Measurements from ENCODE around the gene TIFAB. TPM values are rescaled to one million over a fixed set of nuclear protein-coding genes. Genes with fewer than 3 reads are reported as not detected.

TIFAB gene
- polyA plus RNA-seq, 1 of the 3 experiments (the other 2 are of a cell fraction): not detected

DNA sequence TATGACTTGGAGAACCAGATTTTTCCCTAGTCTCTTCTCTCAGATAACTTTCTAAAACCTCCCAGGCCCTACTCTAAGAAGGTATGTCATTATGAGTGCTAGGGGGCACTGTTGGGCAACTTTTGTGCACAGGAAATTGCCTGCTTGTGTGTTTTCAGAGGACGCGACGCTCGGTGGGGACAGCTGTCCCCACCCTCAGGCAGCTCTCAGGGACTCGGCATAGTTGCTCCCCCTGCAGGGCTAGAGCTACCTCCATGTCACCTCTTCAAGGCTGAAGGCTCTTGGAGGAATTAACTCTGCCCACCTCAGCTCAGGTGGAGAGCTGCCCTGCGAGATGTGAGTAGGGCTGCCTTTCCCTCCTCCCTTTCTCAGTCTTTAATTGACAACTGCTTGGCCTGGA, 10.2 kb upstream of the TIFAB start (continued):
- TF ChIP-seq YY1 (IDR thresholded peaks at IDR 0.05; ENCODE audit: low read depth) (no peak), NRF1 (IDR thresholded peaks at IDR 0.05; ENCODE audit: low read depth, low read length) (no peak), TAF1 (IDR thresholded peaks at IDR 0.05; ENCODE audit: borderline replicate concordance, low read depth, low read length) (no peak), SMC3 (IDR thresholded peaks at IDR 0.05; ENCODE audit: low read depth, low read length) (no peak)

DNA sequence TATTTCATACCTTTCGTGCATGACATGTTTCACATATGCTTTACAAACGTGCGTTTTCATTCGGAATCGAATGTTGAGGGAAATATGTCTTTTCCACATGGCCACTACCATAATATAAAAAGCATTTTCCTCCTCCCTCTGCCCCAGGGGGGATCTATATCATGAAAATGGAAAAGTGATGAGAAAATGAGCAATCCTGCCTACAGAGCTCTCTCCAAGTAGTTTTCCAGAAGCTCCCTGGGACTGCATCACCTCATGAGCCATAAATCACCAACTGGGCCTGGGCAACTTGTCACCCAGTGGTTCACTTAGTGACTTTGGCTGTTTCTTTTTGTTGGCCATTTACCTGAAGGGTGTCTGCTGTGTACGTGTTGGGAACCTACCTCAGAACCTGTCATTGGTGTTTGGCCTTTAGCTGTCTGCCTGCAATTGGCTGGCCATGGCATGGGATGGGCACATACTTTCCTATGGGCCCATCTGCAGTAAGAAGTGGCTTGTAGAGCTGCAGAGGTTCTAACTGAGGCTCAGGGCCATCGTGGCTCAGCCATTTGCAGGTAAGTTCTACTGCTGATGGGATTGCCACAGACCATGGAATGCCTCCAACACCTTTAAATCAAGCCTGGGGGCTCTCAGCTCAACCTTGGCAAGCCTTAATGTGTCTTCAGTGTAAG, 9.5 kb upstream of the TIFAB start:
- H3K27me3 ChIP-seq (ENCODE audit: insufficient read depth): peaks cover 69% of the 10 kb centered on the region

DNA sequence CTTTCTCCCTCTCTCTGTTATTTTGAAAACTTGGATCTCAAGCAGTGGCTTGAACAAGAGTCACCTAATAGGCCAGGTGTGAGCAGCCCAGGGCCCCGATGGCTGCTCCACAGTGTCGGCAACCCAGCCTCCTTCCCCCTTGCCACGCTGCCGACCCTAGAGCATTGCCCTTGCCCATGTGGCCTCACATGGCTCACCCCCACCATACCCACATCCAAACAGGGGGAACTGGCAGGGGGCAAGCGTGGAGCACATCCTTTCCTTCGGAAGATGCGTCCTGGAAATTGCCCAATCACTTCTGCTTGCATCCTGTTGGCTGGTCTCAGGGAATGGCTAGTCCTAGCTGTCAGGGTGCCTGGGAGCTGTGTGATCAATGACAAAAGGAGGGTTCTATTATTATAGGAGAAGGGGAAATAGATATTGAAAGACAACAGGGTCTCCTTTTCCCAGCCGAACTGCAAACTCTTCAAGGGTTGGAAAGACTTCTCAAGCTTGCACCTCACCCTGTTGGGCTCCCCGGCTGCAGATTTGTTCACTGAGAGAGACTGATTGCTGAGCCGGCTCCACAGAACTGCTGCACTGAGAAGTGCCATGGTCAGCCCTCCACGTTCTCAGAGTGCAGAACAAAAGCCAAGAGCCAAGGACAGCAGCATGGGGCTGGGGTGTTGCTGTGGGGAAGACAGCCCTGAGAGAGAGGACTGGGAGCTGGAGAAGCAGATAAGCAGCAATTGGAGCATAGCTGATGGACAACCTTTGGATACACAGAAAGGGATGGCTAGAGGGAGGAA, 8.3 kb upstream of the TIFAB start:
- H3K27me3 ChIP-seq (ENCODE audit: insufficient read depth): peaks cover 65% of the 10 kb centered on the region
- no peak overlapping the region for H3K27ac ChIP-seq (ENCODE audit: low read depth in 2 of 2, low read length in 1 of 2)
- H4K20me1 ChIP-seq (ENCODE audit: insufficient read depth): no peaks in the 10 kb centered on the region
- ChIA-PET CTCF (interaction anchor here (0.8 to 18.5 kb wide), 11 partner anchors 8 to 370 kb away, joined by 3 to 791 read pairs (median 11); partner anchors contain the start of genes CXCL14, DCANP1 and TIFAB), POLR2A (no interaction called here)
- H3K36me3 ChIP-seq (replicated peaks in 1 of 2; ENCODE audit: control insufficient read depth in 1 of 2, insufficient read depth in 2 of 2, low read length in 1 of 2): no peaks in the 10 kb centered on the region
- no peak overlapping the region for H3K9ac ChIP-seq
- TF ChIP-seq RFX5 (IDR thresholded peaks at IDR 0.05; ENCODE audit: low read length): no peak
- TF ChIP-seq, protein P1, sequence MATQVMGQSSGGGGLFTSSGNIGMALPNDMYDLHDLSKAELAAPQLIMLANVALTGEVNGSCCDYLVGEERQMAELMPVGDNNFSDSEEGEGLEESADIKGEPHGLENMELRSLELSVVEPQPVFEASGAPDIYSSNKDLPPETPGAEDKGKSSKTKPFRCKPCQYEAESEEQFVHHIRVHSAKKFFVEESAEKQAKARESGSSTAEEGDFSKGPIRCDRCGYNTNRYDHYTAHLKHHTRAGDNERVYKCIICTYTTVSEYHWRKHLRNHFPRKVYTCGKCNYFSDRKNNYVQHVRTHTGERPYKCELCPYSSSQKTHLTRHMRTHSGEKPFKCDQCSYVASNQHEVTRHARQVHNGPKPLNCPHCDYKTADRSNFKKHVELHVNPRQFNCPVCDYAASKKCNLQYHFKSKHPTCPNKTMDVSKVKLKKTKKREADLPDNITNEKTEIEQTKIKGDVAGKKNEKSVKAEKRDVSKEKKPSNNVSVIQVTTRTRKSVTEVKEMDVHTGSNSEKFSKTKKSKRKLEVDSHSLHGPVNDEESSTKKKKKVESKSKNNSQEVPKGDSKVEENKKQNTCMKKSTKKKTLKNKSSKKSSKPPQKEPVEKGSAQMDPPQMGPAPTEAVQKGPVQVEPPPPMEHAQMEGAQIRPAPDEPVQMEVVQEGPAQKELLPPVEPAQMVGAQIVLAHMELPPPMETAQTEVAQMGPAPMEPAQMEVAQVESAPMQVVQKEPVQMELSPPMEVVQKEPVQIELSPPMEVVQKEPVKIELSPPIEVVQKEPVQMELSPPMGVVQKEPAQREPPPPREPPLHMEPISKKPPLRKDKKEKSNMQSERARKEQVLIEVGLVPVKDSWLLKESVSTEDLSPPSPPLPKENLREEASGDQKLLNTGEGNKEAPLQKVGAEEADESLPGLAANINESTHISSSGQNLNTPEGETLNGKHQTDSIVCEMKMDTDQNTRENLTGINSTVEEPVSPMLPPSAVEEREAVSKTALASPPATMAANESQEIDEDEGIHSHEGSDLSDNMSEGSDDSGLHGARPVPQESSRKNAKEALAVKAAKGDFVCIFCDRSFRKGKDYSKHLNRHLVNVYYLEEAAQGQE (IDR thresholded peaks at IDR 0.05; ENCODE audit: low read depth, low read length): no peak
- H3K4me1 ChIP-seq (ENCODE audit: control insufficient read depth in 1 of 2, insufficient read depth in 2 of 2, low read depth in 1 of 2, low read length in 1 of 2): no peaks in the 10 kb centered on the region; a peak in 1 of 4 replicates
- DNase-seq: no peak
- WGBS (ENCODE audit: low lambda C conversion rate): 25% methylated on average over 11 of the region's 11 CpGs
- H3K4me3 ChIP-seq (ENCODE audit: low read depth in 2 of 2, low read length in 1 of 2): no peak overlapping the region
- H2AFZ ChIP-seq (ENCODE audit: low read depth): no peak overlapping the region
- no peaks in the 10 kb centered on the region for H3K9me2 ChIP-seq
- H3K9me3 ChIP-seq: no peaks in the 10 kb centered on the region
- H3K79me2 ChIP-seq (ENCODE audit: insufficient read depth): no peaks in the 10 kb centered on the region
- H3K4me2 ChIP-seq: no peak overlapping the region
- no peaks in the 10 kb centered on the region for H3F3A ChIP-seq (replicated peaks; ENCODE audit: insufficient read depth)

More for the DNA sequence above, 9.5 kb upstream of the TIFAB start:
- H3K4me1 ChIP-seq (ENCODE audit: control insufficient read depth in 1 of 2, insufficient read depth in 2 of 2, low read depth in 1 of 2, low read length in 1 of 2): peaks cover 0 to 3% of the 10 kb centered on the region in 2 experiments; a peak in 1 of 4 replicates
- TF ChIP-seq MXI1 (IDR thresholded peaks at IDR 0.05; ENCODE audit: low read depth, low read length): no peak
- TF ChIP-seq JUND (IDR thresholded peaks at IDR 0.05): no peak
- no peak for TF ChIP-seq TCF12 (IDR thresholded peaks at IDR 0.05)
- TF ChIP-seq GATA2 (CRISPR knock-in tag; IDR thresholded peaks at IDR 0.05): no peak
- TF ChIP-seq CHD2 (IDR thresholded peaks at IDR 0.05; ENCODE audit: low read length, partially characterized antibody): no peak
- H3K4me2 ChIP-seq: no peak overlapping the region
- no peak for DNase-seq
- H3K27ac ChIP-seq (ENCODE audit: low read depth in 2 of 2, low read length in 1 of 2): no peak overlapping the region
- H2AFZ ChIP-seq (ENCODE audit: low read depth): no peak overlapping the region
- WGBS (ENCODE audit: low lambda C conversion rate): 38% methylated on average over 7 of the region's 7 CpGs
- H3K36me3 ChIP-seq (replicated peaks in 1 of 2; ENCODE audit: control insufficient read depth in 1 of 2, insufficient read depth in 2 of 2, low read length in 1 of 2): no peaks in the 10 kb centered on the region
- H3K79me2 ChIP-seq (ENCODE audit: insufficient read depth): no peaks in the 10 kb centered on the region
- H3K9me2 ChIP-seq: no peaks in the 10 kb centered on the region
- no peak overlapping the region for H3K4me3 ChIP-seq (ENCODE audit: low read depth in 2 of 2, low read length in 1 of 2)
- H3F3A ChIP-seq (replicated peaks; ENCODE audit: insufficient read depth): no peaks in the 10 kb centered on the region
- H3K9ac ChIP-seq: no peak overlapping the region
- H4K20me1 ChIP-seq (ENCODE audit: insufficient read depth): no peaks in the 10 kb centered on the region
- POLR2A ChIA-PET: interaction anchor here (0.6 kb wide), 1 partner anchor 130 kb away, joined by 3 read pairs; no protein-coding TSS in a partner anchor
- CTCF ChIA-PET: interaction anchor here (0.5 to 18.5 kb wide), 22 partner anchors 9 to 1073 kb away, joined by 3 to 791 read pairs (median 4); partner anchors contain the start of genes CXCL14, DCANP1 and TIFAB
- H3K9me3 ChIP-seq: no peaks in the 10 kb centered on the region
